ENCODE results near the gene OSBPL1A.

DNA sequence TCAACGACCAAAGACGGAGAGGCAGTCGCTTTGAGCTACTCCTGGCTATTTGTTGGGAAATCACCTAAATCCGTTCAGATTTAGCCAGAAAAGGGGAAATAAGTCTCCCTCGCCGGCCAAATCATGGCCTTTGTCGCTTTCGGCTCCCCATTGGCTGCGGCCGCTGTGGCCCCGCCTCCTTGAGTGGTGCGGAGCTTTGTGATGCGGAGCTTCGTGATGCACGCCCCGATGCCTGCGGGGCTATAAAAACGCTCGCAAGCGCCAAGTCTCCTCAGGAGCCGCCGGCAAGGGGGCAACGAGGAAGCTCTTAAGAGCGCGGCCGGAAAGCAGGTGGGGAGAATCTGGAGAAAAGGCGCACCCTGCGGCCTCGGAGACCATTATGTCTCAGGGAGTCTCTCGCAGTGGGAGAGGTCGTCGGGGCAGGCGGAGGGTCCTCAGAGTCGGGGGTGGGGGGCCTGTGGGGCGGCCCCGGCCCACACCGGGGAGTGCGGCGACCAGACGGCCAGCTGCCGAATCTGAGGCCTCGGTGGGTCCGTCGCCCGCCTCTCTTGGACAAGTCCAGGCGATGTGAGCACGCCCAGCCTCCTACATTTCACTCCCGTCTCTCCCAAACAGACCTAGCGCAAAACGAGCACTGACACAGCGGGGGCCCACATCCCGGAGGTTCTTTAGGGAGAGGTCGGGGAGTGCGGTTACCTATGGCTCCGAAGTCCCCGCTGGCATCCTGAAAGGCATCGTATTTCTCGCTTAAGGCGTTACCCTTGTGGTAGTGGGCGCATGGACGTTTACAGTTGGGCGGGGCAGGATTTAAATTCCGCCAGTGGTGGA, 258.6 kb downstream of the OSBPL1A start, which contains the start of gene CABYR:
- TF ChIP-seq CTCF (IDR thresholded peaks at IDR 0.05) (no peak), POLR2A (IDR thresholded peaks at IDR 0.05) (no peak)

Data from lower leg skin (tissue), 3 donors.